Sciatic nerve (tissue), 2 donors: ENCODE data around the gene VSIG4. TPM values are rescaled to one million over a fixed set of nuclear protein-coding genes. Genes with fewer than 3 reads are reported as not detected.

Experiments used
- ATAC-seq: fragments of 200-7000 bp; cut with Tn5 transposase; one replicate; pipeline ENCODE4 v1.9.1; 2020; ENCODE audit warnings: mild to moderate bottlenecking, moderate library complexity
- DNase-seq: peaks from one replicate; pipeline ENCODE4 v3.0.0-alpha.2; 2020; ENCODE audit warnings: low spot score
- intact Hi-C: fragments of 100-400 bp; cut with DNase I; formaldehyde crosslinking; loops from one replicate; pipeline ENCODE4 v1.14.2; 2022
- total RNA-seq: library from RNA; stranded (reverse); fragmentation: NEBNext Ultra II Directional; extraction: Animal tissue kit (Norgen Biotek cat#: 25700); gene quantifications from one replicate; pipeline ENCODE4 v1.2.1, GENCODE V29; 2021
- donor health status: DM: no; HTN: no; CAD: no.
- donor health status: DM: no; HTN: no; CAD: no.

The VSIG4 gene
- total RNA-seq, 1 donor from 2014 or later = 31.8 TPM

GRCh38 chrX:66014556-66014955 lies 25.3 kb downstream of the VSIG4 start:
- ATAC-seq (peak; percentile 34), DNase-seq (no peak)
- intact Hi-C loops = no loop called here

DNA sequence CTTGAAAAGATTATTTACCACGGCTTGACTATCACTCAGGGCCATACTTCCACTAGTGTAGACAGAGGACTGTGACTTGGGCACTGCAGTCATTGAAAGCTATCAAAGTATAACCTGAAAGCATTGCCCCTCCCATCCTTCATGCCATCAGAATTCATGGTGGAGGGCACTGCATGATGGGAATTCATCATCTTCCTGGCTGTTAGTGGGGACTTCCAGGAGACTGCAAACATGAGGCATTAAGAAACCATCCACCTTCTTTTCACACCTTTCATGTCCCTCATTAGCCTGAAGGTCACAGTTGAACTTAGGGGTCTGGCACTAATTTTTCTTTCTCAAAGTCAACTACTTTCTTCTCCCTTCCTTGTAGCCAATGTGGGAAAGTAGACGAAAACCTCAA lies 25.8 kb downstream of the VSIG4 start:
- intact Hi-C loops = no loop called here
- DNase-seq = no peak
- ATAC-seq = no peak

DNA sequence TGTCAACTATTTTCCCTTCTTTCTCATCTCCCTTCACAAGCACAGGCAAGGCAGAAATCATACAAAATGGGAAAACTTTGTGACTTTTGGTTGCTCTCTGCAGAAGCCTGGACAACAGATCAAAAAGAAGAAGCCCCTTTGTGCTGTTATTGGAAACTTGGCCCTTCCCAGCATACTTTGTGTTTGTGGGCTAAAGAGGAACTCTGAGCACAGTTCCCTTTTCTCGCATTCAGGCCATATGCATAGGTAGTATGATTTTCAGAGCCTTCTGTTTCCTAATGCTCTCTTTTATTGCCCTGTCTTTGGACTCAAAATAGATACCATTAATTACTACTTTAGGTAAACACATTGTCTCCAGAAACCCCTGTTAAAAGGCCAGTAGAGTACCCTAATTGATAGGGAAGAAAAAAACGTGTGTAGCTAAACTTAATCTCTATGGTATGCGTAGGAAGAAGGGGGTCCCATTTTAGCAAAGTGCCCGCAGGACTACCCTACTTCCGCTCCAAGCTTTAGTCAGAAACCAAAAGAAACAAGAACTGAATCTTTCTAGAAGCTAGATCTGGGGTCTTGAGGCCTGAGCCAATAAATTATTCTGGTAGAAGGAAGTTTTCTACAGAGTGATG lies 26.6 kb downstream of the VSIG4 start:
- ATAC-seq (peak; percentile 61), DNase-seq (no peak)
- intact Hi-C loops = no loop called here

GRCh38 chrX:66012094-66012534 lies 27.8 kb downstream of the VSIG4 start:
- intact Hi-C loops = no loop called here
- ATAC-seq = no peak

GRCh38 chrX:66009231-66009845 lies 30.5 kb downstream of the VSIG4 start:
- ATAC-seq = no peak
- intact Hi-C loops = no loop called here
- no peak for DNase-seq

More at GRCh38 chrX:66012094-66012534, 27.8 kb downstream of the VSIG4 start:
- DNase-seq = no peak

GRCh38 chrX:66008328-66008970 lies 31.4 kb downstream of the VSIG4 start:
- ATAC-seq (no peak), DNase-seq (no peak)
- intact Hi-C loops = no loop called here

DNA sequence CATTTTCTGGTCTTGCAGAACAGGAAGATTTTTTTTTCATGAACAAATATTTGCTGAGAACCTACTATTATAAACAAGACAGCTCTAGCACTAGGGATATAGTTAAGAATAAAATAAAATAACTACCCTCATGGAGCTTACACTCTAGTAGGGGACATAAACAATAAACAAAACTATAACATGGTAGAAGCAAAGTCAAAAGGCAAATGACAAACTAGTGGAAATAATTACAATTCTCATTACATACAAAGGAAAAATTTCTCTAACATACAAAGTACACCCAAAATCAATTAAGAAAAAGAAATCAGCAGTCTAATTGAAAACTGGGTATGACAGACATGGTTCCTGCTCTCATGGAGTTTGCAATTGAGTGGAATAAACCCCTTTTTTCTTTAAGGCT lies 32.0 kb downstream of the VSIG4 start:
- intact Hi-C loops = no loop called here
- DNase-seq (no peak), ATAC-seq (no peak)

- ATAC-seq = no peak
- intact Hi-C loops = no loop called here
- DNase-seq = no peak
These were observed 33.9 kb downstream of the VSIG4 start for GRCh38 chrX:66005830-66006449.

DNA sequence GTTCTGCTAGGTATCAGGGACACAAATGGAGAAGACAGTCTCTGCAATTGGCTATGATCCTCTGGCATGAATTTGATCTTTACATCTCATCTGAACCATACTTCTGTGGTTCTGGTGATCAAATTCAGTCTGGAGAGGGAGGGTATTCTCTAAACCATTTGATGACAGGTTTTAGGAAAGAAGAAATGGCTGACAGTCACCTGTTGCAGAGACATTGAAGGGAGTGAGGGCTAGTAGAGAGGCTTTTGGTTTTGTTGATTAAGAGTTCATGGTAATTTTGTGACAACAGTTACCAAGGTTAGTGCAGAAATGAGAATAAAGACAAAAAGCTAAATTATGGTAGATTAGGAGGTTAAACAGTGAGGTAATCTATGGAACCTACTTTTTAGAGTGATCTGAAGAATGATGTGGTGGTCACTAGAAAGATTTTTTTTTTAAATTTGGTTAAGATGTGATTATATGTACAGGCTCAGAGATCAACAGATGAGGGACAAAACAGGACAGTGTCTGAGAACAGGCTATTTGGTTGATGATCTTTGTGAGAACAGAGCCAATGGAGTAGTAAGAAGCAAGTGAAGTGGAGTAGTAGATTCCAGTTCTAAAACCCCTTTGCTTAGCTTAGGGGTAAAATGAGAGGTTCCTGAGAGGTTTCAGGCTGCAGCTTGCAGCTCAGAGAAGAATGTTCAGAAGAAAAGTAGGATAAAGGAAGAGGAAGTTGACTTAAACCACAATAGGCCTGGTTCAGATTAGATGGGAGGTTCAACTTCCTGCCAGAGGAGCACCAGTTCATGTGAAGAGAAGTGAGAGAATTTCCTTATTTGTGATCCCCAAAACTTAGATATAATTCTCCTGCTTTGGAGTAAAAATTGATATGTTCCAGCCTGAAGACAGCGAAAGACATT lies 34.7 kb downstream of the VSIG4 start:
- DNase-seq (no peak), ATAC-seq (no peak)
- intact Hi-C loops = no loop called here

GRCh38 chrX:66002824-66003680 lies 36.8 kb downstream of the VSIG4 start:
- no peak for ATAC-seq
- no peak for DNase-seq
- intact Hi-C loops = no loop called here

DNA sequence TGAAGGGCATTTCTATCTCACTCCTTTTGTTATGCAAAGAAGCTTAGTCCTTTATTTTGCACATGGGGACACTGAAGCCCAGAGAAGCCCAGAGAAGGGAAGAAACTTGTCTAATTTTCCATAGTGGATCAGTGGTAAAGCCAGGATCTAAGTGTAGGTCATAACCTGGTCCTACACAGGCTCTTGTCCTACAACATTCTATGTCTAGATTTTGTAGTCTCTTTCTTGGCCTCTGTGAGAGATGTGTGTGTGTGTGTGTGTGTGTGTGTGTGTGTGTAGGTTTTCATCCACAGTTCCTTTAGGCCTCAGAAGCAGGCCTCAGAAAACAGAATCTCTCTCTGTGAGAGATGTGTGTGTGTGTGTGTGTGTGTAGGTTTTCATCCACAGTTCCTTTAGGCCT lies 38.3 kb downstream of the VSIG4 start:
- intact Hi-C loops = no loop called here
- no peak for ATAC-seq
- no peak for DNase-seq

DNA sequence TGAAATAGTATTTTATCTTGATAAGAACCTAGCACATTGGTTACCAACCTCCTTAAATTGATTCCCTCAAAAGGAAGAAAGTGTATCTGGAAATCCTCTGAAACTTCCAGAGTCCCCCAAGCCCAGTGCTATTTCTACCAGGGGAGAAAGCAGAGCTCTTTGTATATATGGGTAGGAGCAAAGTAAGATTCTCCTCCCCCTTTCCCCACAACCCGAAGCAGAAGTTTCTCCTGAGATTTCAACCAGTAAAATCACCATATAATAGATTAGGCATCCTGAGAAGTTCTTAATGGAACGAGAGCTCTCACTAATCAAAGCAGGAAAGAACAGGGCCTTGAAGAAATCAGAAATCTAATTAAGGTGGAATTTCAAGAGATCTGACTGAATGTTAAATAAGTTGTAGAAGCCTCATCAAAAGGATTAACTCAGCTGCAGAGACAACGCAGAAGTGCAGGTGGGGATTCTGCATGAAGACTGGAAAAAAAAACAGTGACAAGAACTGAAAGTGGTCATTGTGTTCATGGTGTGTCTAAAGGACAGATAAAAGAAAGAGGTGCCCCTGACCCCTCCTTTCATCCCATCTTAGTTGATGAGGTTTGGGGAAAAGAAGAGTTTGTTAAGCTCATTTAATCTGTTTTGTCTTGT lies 39.1 kb downstream of the VSIG4 start:
- DNase-seq = no peak
- no peak for ATAC-seq
- intact Hi-C loops = no loop called here

DNA sequence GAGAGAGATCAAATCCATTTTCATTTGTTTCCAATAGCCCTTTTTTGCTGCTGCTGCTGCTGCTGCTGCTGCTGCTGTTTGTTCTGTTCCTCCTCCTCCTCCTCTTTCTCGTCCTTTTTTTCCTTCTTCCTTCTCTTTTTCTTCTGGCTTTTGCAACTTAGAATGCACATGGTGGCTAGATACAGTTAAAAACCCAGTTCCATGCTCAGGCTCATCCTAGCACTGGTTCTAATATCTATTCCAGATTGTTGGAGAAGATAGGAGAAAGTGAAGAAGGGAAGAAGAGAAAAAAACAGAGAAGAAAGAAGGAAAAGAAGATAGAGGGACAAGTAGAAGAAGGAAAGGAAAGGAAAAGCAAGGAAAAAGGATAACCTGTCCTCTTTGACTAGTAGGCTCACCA lies 39.7 kb downstream of the VSIG4 start:
- no peak for ATAC-seq
- DNase-seq = no peak
- intact Hi-C loops = no loop called here

DNA sequence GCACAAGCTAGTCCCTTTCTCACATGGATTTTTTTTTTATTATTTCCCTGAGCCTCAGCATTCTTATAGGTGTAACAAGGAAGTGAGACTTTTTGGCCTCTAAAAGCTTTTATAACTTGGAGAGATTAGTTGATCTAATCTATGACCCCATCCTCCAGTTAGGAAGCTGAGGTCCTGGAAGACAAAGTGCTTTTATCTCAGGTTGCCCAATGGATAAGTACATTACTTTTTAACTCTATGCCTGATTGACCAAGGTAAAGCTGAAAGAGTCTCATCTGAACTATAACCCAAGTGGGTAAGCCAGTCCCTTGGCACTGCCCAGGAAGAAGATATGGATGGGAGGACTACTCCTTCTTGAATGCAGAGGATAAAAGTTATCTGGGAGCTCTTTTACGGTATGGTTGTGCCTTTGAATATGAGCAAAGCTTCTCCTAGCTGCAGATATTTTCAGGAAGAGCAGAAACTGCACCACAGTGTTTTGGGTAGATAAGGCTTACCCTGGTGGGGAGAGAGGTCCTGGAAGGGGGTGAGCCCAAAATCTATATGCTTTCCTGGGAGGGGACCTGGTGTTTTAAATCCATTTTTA lies 40.2 kb downstream of the VSIG4 start:
- DNase-seq = no peak
- ATAC-seq = no peak
- intact Hi-C loops = no loop called here

DNA sequence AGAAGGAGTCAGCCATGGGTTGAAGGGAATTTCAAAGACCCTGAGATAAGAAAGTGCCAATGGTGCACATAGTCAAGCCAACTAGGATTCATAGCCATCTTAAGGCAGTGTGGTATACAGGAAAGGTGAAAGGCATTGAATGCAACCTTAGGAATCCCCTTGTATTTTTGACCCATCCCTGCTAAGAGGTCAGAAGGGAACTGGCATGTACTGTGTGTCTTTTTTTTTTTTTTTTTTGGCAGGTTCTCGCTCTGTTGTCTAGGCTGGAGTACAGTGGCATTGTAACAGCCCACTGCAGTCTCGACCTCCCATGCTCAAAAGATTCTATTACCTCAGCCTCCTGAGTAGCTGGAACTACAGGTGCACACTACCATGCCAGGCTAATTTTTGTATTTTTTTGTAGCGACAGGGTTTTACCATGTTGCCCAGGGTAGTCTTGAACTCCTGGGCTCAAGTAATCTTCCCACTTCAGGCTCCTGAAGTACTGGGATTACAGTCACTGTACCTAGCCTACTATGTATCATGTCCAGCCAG lies 40.8 kb downstream of the VSIG4 start:
- ATAC-seq (no peak), DNase-seq (no peak)
- intact Hi-C loops = no loop called here

DNA sequence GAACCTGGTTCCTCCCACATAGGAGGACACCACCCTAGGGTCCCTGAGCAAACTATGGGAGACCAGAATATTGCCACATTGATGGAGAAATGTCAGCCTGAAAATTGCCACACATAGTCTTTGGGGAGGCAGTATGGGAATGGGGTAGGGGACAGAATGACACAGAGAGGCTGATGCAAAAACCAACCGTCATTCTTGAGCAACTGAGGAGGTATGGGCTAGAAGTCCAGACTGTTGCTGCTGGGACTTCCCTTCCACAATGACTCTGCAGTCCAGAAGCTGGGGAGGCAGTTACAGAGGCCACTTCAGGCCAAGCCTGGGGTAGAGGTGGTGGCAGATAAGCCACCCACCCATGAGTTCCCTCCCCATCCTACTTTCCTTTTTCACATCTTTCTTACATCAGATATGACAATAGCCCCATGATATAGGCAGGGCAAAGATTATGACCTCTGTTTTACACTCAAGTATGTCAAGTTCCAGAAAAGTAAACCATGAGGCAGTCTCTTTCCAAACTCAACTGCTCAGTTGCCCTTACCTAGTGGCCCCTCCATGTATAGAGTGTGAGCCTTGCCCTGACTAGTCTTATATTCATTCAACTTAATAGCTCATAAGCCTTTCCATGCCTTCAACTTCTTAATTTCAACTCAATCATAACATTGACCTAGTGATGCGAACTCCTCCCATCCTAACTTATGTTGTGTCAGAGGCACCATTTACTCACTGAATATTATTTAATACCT lies 41.7 kb downstream of the VSIG4 start:
- ATAC-seq = no peak

More for the DNA sequence above, 41.7 kb downstream of the VSIG4 start:
- DNase-seq = no peak
- intact Hi-C loops = no loop called here
